Ascending aorta (tissue), 2 donors: ENCODE results near the gene DNAAF1. TPM values are rescaled to one million over a fixed set of nuclear protein-coding genes. Genes with fewer than 3 reads are reported as not detected.
"Not testable (repeated sequence)": the region's sequence is repeated elsewhere in the genome, so short reads cannot be mapped to it uniquely, and the experiment has no call there.

Source experiments
- DNase-seq, 2 donors: peaks; one replicate each; pipeline ENCODE4 v3.0.0-alpha.2; 2019; ENCODE audit warnings: low spot score in 2 of 2
- H3K27ac ChIP-seq, 2 donors: fragments of 200-600 bp; sonication (generic); one replicate each; pipeline ENCODE4 v1.5.1; 2016 to 2017; ENCODE audit warnings: mild to moderate bottlenecking in 1 of 2
- H3K27me3 ChIP-seq: fragments of 200-600 bp; sonication (generic); one replicate; pipeline ENCODE4 v1.5.1; 2017
- H3K36me3 ChIP-seq, 2 donors: fragments of 200-600 bp; sonication (generic); one replicate each; pipeline ENCODE4 v1.5.1; 2016
- H3K4me1 ChIP-seq, 2 donors: fragments of 200-600 bp; sonication (generic); one replicate each; pipeline ENCODE4 v1.5.1; 2016 to 2017; ENCODE audit warnings: mild to moderate bottlenecking in 1 of 2
- H3K4me3 ChIP-seq, 2 donors: fragments of 200-600 bp; sonication (generic); one replicate each; pipeline ENCODE4 v1.5.1; 2016 to 2017; ENCODE audit warnings: mild to moderate bottlenecking in 1 of 2
- H3K9me3 ChIP-seq, 2 donors: fragments of 200-600 bp; sonication (generic); one replicate each; pipeline ENCODE4 v1.5.1; 2016
- CTCF ChIP-seq, 3 experiments: fragments of 200-600 bp in 2 of 3; fragments of 450-650 bp in 1 of 3; sonication (generic) in 2 of 3; IDR thresholded peaks; one replicate each; pipeline ENCODE4 v1.5.1; 2016 to 2019; ENCODE audit warnings: antibody characterized with exemption in 3 of 3, mild to moderate bottlenecking in 1 of 3, moderate library complexity in 1 of 3
- intact Hi-C: fragments of 100-400 bp; cut with DNase I; formaldehyde crosslinking; loops from one replicate; pipeline ENCODE4 v1.15.1; 2023
- total RNA-seq: library from RNA; depleted of rRNA; stranded (reverse); fragments of >200 nt; gene quantifications from one replicate; pipeline ENCODE4 v1.1.0, GENCODE V29; 2016

The DNAAF1 gene
- total RNA-seq, 1 donor from 2014 or later = not detected

- Histone ChIP-seq H3K4me3 (peak overlapping the region; percentile 84 to 90), H3K36me3 (no peaks in the 10 kb centered on the region), H3K27me3 (no peaks in the 10 kb centered on the region), H3K9me3 (no peaks in the 10 kb centered on the region), H3K27ac (peak overlapping the region; percentile 86 to 93), H3K4me1 (peaks cover 0 to 13% of the 10 kb centered on the region in 2 donors)
- intact Hi-C loops = loop anchor here (2.0 to 10.0 kb wide), 3 partner anchors 69 to 387 kb away; partner anchors contain the start of genes MEAK7, OSGIN1 and TAF1C
- DNase-seq = no peak
- no peak for TF ChIP-seq CTCF (IDR thresholded peaks at IDR 0.05)
These were observed 27.6 kb upstream of the DNAAF1 start for GRCh38 chr16:84117494-84117843.

- not testable (repeated sequence) for DNase-seq, H3K36me3 ChIP-seq, H3K27me3 ChIP-seq, H3K4me3 ChIP-seq, H3K27ac ChIP-seq, H3K9me3 ChIP-seq
- peaks cover 0 to 13% of the 10 kb centered on the region in 2 donors for H3K4me1 ChIP-seq
- intact Hi-C loops = loop anchor here (10.0 kb wide), 1 partner anchor 386 kb away; the partner anchor contains the start of gene MEAK7
These were observed 26.8 kb upstream of the DNAAF1 start for GRCh38 chr16:84118315-84118714.

- H3K27me3 ChIP-seq = no peaks in the 10 kb centered on the region
- H3K4me1 ChIP-seq = peaks cover 0 to 13% of the 10 kb centered on the region in 2 donors
- no peak overlapping the region for H3K27ac ChIP-seq
- no peaks in the 10 kb centered on the region for H3K9me3 ChIP-seq
- H3K4me3 ChIP-seq = no peak overlapping the region
- peaks cover 3 to 8% of the 10 kb centered on the region in 2 donors for H3K36me3 ChIP-seq
- intact Hi-C loops = loop anchor here (10.0 kb wide), 1 partner anchor 385 kb away; the partner anchor contains the start of gene MEAK7
- TF ChIP-seq CTCF (IDR thresholded peaks at IDR 0.05) = no peak
- no peak for DNase-seq
These were observed 25.7 kb upstream of the DNAAF1 start for GRCh38 chr16:84119368-84119767.

- no peak for TF ChIP-seq CTCF (IDR thresholded peaks at IDR 0.05)
- no peak for DNase-seq
- peaks cover 0 to 10% of the 10 kb centered on the region in 2 donors for H3K4me1 ChIP-seq
- H3K27ac ChIP-seq = no peak overlapping the region
- H3K27me3 ChIP-seq = no peaks in the 10 kb centered on the region
- H3K4me3 ChIP-seq = no peak overlapping the region
- H3K9me3 ChIP-seq = no peaks in the 10 kb centered on the region
- peaks cover 3 to 9% of the 10 kb centered on the region in 2 donors for H3K36me3 ChIP-seq
- intact Hi-C loops = no loop called here
These were observed 25.1 kb upstream of the DNAAF1 start for GRCh38 chr16:84120023-84120422.

GRCh38 chr16:84121007-84121406 is 24.1 kb upstream of the DNAAF1 start:
- H3K36me3 ChIP-seq = peaks cover 3 to 9% of the 10 kb centered on the region in 2 donors
- no peak overlapping the region for H3K4me3 ChIP-seq
- DNase-seq = no peak
- no peak overlapping the region for H3K27ac ChIP-seq
- no peaks in the 10 kb centered on the region for H3K27me3 ChIP-seq
- H3K4me1 ChIP-seq = peaks cover 0 to 5% of the 10 kb centered on the region in 2 donors
- H3K9me3 ChIP-seq = no peaks in the 10 kb centered on the region
- no peak for TF ChIP-seq CTCF (IDR thresholded peaks at IDR 0.05)
- intact Hi-C loops = no loop called here

- no peak for DNase-seq
These were observed 20.6 kb upstream of the DNAAF1 start for GRCh38 chr16:84124257-84125073.

More at GRCh38 chr16:84124257-84125073, 20.6 kb upstream of the DNAAF1 start:
- Histone ChIP-seq H3K36me3 (peaks cover 3 to 23% of the 10 kb centered on the region in 2 donors), H3K4me1 (no peaks in the 10 kb centered on the region), H3K27ac (no peak overlapping the region), H3K4me3 (no peak overlapping the region), H3K9me3 (no peaks in the 10 kb centered on the region), H3K27me3 (no peaks in the 10 kb centered on the region)
- intact Hi-C loops = no loop called here
- no peak for TF ChIP-seq CTCF (IDR thresholded peaks at IDR 0.05)
